ENCODE data around the gene SHISA5.

SHISA5 gene

DNA sequence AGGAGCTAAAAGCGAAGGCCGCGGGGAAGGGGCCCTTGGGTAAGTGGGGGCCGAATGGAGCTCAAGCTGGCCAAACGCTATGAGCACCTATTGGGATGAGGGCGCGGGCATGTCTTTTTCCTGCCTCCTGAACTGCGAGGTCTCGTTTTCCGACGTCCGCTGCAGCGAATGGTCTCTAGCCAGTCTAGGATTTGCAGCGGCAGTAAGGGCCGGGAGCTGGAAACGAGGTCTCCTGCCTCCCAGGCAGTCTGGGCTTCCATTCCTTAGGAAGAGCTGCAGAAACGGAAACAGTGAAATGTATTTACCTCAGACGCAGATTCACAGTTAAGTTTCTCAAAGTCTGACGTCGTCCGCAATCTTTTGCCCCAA lies 63.4 kb downstream of the SHISA5 start:
- TF ChIP-seq, protein P1, sequence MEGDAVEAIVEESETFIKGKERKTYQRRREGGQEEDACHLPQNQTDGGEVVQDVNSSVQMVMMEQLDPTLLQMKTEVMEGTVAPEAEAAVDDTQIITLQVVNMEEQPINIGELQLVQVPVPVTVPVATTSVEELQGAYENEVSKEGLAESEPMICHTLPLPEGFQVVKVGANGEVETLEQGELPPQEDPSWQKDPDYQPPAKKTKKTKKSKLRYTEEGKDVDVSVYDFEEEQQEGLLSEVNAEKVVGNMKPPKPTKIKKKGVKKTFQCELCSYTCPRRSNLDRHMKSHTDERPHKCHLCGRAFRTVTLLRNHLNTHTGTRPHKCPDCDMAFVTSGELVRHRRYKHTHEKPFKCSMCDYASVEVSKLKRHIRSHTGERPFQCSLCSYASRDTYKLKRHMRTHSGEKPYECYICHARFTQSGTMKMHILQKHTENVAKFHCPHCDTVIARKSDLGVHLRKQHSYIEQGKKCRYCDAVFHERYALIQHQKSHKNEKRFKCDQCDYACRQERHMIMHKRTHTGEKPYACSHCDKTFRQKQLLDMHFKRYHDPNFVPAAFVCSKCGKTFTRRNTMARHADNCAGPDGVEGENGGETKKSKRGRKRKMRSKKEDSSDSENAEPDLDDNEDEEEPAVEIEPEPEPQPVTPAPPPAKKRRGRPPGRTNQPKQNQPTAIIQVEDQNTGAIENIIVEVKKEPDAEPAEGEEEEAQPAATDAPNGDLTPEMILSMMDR (IDR thresholded peaks at IDR 0.05), result no peak

DNA sequence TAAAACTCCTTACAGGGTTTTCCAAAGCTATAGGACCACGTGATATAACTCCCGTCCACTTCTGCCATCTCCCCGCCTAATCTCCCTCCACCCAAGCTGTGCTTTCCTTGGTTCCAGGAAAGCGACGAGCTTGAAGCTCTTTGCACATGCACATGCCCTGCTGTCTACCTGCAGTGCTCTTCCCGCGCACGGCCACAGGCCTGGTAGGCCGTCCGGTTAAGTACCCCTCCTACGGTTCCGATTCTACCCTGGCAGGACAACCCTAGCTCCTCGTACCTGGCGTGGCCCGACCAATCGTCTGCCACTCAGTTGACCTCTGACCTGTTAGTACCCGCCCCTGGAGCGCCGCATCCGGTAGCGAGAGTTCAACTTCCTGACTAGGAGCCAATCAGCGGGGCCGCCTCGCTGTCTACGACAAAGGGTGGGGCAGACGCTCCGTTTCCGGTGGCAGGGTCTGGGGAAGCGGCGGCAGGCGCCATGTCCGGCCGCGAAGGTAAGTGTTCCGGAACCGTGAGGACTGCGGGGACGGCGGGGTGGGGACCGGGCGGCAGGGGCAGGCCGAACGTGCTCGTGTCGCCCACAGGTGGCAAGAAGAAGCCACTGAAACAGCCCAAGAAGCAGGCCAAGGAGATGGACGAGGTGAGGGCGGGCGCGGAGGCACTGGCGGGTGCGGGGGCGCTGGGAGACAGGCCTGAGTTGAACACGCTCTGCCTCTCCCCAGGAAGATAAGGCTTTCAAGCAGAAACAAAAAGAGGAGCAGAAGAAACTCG lies 64.0 kb downstream of the SHISA5 start, which contains the start of the genes CCDC51 and TMA7:
Gene CCDC51 (minus strand): TSS at position 300 of the 770 bp plus-strand sequence. CDS start 4,991 bp downstream, outside the sequence.
Gene TMA7 (plus strand): TSS at position 438 of the 770 bp plus-strand sequence. CDS start 40 bp downstream, at position 478.
- TF ChIP-seq, protein P1 (IDR thresholded peaks at IDR 0.05), result no peak

DNA sequence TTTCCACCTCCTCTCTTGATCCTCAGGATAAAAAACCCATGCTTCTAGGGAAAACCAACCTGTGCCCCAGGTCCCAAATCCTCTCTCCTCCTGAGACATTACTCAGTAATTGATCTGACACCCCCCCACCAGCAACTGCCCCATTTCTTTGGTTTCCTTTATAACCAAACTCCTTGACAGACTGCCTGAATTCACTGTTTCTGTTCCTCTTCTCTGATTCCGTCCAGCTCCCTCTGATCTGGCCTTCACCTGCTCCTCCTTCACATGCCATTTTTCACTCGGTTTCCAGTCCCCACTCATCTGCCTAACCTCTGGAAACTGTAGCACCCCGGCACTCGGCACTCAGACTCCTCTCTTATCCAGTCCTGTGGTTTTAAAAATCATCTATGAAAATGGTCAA lies 66.2 kb downstream of the SHISA5 start:
- TF ChIP-seq, protein P1 (IDR thresholded peaks at IDR 0.05), result no peak

GRCh38 chr3:48436855-48437254 lies 67.1 kb downstream of the SHISA5 start:
- TF ChIP-seq, protein P1 (IDR thresholded peaks at IDR 0.05), result no peak

GRCh38 chr3:48436477-48436787 lies 67.5 kb downstream of the SHISA5 start:
- TF ChIP-seq, protein P1 (IDR thresholded peaks at IDR 0.05), result no peak

- TF ChIP-seq, protein P1 (IDR thresholded peaks at IDR 0.05), result peak; percentile 100
These were observed 68.0 kb downstream of the SHISA5 start for GRCh38 chr3:48435774-48436476.

DNA sequence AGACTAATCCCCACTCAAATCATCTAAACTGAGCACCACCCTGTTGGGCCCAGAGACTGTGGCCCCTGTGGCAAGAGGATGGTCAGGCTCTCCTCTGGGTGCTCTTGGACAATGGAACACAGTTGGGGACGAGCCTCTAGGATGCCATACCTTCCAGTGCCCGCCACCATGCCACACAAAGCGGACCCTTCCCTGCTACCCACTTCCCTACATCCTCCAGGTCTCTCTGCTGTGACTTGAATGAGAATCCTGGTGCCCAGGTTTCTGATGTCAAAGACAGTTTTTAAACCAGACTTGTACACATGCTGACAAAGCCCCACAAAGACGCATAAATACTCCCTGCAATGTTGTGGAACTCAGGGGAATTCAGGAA lies 68.8 kb downstream of the SHISA5 start:
- TF ChIP-seq, protein P1 (IDR thresholded peaks at IDR 0.05), result no peak

Measured in LNCAP (cell line).